Activated T-cell treated with anti-CD3 and anti-CD28 coated beads for 1 hour (primary cell): ENCODE measurements around the gene AJAP1.

Experiments used
- DNase-seq: peaks from one replicate; pipeline ENCODE4 v3.0.0-alpha.2; 2020; ENCODE audit warnings: low read depth

Gene AJAP1

GRCh38 chr1:4734791-4735190 is 80.4 kb downstream of the AJAP1 start:
- DNase-seq: no peak

- no peak for DNase-seq
Observed at GRCh38 chr1:4736254-4736653, 81.8 kb downstream of the AJAP1 start.

- DNase-seq: no peak
Observed at GRCh38 chr1:4741876-4742423, 87.5 kb downstream of the AJAP1 start.

DNA sequence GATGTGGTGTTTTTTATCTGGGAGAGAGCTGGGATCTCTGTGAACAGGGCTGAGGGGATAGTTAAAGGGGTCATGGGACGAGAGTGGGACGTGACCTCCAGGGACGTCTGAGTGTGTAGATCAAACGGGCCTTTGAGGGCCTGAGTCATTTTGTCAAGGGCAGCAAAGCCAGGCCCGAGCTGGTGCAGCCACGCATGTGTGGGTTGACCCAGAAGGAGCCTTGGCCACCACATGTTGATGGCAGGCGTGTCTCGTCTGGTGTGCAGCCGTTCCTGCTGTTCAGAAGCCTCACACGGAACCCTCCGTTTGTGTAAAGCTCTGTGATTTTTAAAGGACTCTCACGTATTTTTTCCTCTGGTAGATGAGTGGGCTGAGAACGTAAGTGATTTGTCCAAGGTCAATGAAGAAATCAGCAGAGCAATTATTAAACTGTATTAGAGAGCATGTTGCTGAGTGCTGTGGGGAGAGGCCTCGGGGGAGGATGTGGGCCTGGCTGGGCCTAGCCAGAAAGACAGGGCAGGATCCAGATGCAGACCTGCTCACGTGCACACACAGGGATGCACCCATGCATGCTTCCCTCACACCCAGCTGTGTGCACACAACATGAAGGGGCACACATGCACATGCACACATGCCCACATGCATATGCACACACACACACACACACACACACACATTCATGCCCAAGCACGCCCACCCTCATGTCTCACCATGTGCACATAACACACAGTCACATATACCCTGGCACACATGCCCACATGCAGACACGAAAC is 89.8 kb downstream of the AJAP1 start:
- DNase-seq: no peak

DNA sequence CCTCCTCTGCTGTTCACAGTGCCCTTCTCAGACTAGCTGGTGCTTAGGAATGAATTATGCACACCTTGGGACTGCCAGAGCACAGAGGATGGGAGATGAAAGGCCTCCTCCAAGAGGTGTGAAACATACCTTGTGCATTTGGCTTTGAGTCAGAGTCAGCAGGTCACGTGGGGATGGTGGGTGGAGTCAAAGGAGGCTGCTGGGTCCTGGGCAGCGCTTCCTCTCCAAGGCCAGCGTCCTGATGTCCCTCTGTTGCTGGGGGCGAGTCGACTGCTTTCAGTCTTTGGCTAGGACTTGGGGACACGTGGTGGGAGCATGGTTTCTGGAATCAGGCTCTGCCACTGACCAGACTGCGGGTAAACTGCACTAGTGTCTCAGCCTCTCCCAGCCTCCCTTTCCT is 91.2 kb downstream of the AJAP1 start:
- DNase-seq: no peak

- no peak for DNase-seq
Observed at GRCh38 chr1:4749406-4749805, 95.0 kb downstream of the AJAP1 start.

DNA sequence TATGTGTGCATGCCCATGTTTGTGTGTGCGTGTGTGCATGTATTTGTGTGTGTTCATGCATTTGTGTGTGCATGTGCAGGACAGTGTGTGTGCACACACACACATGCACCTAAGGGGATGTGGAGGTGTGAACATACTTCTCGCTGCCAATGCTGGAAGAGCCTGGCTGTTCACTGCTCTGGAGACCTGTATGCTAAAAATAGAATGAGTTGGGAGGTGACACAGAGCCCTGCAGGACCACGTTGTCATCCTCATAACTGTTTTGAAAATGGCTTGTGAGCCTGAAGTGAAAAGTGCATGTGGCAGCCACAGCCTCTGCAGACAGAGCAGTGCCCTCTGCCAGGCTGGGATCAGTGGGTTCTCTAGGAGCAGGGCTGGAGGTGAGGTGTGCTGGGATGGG is 95.8 kb downstream of the AJAP1 start:
- no peak for DNase-seq

GRCh38 chr1:4752059-4752458 is 97.7 kb downstream of the AJAP1 start:
- DNase-seq: no peak

- DNase-seq: no peak
Observed at GRCh38 chr1:4754816-4755215, 100.4 kb downstream of the AJAP1 start.

GRCh38 chr1:4755301-4755845 is 101.0 kb downstream of the AJAP1 start:
- DNase-seq: no peak

DNA sequence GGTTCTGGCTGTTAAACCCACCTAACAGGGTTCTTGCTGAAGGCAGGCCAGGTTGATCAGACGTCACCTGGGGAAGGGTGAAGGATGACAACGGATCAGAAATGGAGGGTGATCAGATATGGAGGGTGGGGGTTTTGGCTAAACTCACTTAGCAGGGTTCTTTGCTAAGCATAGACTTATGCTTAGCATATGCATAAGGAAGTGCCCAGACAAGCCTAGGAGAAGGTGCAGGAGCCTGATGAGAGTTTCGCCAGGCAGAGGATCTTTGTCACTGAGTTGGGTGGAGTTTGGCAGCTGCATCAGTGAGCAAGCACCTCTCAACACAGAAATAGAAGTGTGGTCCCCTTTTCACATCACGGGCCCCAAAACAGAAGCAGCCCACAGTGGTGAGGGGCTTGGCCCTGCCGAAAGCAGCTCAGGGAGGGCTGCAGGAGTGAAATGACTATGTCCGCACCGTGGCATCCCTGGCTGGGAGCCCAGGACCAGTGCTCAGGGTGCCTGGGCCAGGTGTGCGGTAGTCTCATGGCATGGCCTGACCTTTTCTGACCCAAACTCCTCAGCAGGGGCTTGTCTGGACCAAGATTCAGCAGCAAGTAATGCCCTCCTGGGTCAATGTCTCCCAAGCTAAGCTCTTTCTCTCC is 101.6 kb downstream of the AJAP1 start:
- DNase-seq: no peak

DNA sequence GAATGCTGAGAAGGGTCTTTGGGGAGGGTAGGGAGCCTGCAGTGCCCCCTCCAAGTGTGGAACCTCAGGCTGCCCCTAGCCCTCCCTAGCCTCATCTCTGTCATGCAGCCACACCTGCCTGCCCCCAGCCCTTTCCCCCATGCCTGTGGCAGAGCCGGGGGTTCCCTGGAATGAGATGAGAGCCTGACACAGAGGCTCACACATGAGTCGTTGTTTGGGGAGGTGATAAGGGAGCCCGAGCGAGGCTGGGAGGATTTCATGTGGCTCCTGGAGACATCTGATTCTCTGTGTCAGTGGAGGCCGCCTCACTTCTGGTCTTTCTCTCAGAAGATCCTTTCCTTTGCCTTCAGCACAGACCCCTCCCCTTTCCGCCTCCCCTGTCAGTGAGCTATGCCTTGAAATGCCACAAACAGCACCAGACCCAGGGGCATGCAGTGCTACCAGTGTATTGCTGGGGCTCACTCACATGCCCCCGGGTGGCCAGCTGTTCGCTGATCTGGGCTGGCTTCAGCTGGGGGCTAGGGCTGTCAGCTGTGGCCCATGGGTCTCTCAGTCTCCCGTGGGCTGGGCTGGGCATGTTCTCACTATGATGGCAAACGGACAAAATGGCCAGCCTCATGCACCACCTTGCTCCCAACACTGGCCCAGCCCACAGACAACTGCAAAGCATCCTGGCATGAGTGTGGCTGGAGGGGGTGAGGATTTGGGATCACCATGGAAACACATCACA is 102.6 kb downstream of the AJAP1 start:
- no peak for DNase-seq

DNA sequence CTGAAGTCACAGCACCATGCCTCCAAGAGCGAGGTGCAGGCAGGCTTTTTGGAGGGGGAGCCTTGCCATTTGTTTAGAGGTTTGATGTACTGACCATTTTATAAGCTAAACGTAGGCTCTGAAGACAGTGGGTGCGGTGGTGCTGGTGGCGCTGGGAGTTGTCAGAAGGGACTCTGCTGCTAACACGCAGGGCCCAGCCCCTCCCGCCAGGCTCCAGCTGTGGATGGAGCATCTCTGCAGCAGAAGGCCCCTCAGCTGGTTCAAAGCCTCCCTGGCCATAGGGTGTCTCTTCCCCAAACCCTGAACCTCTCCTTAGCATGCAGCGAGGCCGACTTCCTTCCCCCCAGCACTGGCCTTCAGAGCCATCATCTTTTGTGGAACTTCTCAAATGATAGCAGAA is 105.3 kb downstream of the AJAP1 start:
- no peak for DNase-seq

DNA sequence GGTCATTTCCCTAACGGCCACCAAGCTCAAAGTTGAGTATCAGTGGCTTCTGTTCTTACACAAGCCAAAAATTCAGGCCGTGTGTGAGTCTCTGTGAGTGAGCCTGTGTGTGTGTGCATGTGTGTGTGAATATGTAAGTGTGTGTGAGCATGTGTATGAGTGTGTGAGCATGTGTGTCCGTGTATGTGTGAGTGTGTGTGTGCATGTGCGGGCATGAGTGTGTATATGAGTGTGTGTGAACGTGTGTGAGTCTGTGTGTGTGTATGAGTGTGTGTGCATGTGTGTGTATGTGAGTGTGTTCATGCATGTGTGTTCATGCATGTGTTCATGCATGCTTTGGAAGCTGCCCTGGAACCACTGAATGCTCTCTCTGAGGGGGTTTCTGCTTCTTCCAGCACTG is 105.7 kb downstream of the AJAP1 start:
- DNase-seq: no peak

GRCh38 chr1:4761324-4761723 is 106.9 kb downstream of the AJAP1 start:
- no peak for DNase-seq

DNA sequence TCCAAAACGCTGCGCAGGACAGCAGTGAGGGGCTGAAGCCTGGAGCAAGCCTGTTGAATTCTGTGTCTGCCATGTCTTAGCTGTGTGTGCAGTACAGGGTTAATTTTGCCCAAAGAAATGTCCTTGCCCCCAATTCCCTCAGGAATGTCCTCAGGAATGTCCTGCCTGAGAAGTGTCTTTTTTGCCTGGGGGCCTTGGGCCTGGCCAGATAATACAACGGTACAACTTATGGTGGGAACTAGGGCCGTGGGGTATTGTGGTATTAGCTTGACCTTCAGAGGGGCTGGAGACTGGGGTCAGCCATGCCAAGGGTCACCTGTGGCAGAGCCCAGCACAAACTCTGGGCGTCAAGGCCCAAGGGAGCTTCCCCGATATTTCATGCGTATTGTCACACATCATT is 107.7 kb downstream of the AJAP1 start:
- no peak for DNase-seq

GRCh38 chr1:4767308-4767707 is 112.9 kb downstream of the AJAP1 start:
- DNase-seq: no peak

DNA sequence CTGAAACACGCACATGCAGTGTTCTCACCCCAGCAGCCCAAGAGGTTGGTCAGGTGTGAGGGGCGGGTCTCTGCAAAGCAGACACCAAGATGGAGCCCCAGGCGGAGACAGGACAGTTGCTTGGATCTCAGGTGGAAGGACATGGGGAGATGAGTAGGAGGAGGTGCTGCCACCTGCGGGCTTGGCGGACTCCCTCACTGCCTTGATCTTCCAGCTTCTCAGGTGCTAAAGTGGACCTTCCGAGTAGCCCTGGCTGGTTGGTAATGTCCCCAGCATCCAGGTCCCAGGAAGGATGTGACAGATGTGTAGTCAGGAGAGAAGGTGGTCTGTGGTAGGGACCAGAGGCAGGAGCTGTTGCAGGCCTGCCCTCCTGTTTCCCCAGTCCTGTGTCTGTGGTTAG is 114.1 kb downstream of the AJAP1 start:
- DNase-seq: no peak

DNA sequence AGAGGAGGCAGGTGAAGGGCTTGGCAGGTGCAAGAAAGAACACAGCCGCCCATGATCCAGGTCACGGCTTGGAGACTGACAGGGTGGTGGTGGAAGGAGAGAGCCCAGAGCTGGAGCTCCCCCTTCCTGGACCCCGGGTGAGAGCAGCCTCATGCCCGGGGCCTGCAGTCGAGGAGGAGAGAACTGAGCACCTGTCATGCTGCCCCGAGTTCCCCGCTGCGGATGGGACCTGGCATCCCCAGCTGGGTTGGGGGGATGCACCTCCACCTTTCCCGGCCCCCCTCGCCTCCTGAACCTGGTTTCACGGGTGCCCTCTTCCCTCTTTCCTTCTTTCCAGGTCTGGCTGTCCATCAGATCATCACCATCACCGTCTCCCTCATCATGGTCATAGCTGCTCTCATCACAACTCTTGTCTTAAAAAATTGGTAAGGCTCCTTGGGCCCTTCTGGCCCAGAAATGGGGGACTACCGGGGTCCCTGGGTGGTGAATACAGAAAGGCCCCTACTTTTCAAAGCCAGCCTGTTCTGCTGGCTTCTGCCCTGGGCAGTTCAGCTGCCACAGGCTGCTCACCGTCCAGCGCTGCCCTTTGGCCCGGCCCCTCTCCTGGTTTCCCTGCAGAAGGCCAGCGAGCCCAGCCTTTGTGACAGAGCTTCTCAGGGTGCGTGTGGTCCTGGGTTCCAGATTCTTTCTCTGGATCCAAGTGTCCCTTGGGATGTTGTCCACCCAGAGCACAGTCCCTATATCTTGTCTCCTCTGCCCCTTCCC is 115.3 kb downstream of the AJAP1 start:
- DNase-seq: no peak

DNA sequence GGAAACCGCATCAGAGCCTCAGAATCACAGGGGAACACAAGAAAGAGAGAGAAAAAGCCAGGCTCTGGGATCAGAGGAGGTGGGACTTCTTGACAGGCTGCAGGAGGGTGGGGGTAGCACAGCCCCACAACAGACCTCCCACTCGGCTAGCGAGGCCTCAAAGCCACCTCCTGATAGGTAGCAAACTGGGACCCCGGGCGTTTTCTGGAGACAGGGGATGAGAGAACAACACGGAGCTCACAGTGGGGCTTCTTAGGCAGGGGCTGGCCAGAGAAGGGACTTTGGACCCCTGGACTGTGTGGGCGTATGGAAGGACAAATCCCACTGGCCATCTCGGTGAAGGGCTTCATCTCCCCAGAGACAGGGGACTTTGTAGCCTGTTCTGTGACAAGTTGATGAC is 116.3 kb downstream of the AJAP1 start:
- no peak for DNase-seq

- no peak for DNase-seq
Observed at GRCh38 chr1:4771267-4771666, 116.9 kb downstream of the AJAP1 start.

DNA sequence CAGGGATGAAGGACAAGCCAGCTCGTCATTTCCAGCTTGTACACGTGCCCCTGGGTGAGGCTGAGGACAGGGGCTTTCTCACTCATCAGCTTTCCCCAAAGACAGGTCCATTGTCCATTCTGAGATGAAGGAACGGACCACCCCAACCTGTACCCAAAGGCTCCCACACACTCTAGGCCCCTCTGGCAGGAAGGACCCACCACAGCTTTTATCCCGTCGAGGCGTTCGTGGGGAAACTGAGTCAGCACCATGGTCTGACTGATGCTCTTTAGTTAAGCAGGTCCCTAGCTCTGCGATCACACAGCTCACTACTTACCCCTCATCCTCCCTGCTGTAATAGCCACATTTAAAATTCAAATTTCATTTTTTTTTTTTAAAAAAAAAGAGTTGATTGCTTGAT is 117.3 kb downstream of the AJAP1 start:
- no peak for DNase-seq
